Amniotic epithelial cell (primary cell): ENCODE measurements around the gene SUPT5H.
A peak's percentile ranks its signal among the peaks of the same experiment; 100 is the strongest.

Source experiments
- DNase-seq: peaks from one replicate; pipeline ENCODE4 v3.0.0-alpha.2; 2010; ENCODE audit warnings: low read depth

The SUPT5H gene

GRCh38 chr19:39445196-39446111 lies at the start of gene SUPT5H:
SUPT5H (plus strand) TSS chr19:39445582; CDS start chr19:39445891, 309 bp downstream.
- peak; percentile 97 for DNase-seq

- DNase-seq = peak; percentile 69
Measured at GRCh38 chr19:39397360-39398296, 47.8 kb upstream of the SUPT5H start.

GRCh38 chr19:39398297-39398864 lies 47.0 kb upstream of the SUPT5H start:
- DNase-seq = peak; percentile 86

GRCh38 chr19:39399668-39400050 lies 45.7 kb upstream of the SUPT5H start:
- DNase-seq = no peak

GRCh38 chr19:39400061-39400460 lies 45.3 kb upstream of the SUPT5H start:
- DNase-seq = no peak

GRCh38 chr19:39401070-39401548 lies 44.3 kb upstream of the SUPT5H start:
- no peak for DNase-seq

- peak; percentile 84 for DNase-seq
Measured at GRCh38 chr19:39401549-39402345, 43.6 kb upstream of the SUPT5H start.

- DNase-seq = peak; percentile 88
Measured at GRCh38 chr19:39402346-39403300, 42.8 kb upstream of the SUPT5H start.

- peak; percentile 97 for DNase-seq
Measured at GRCh38 chr19:39403331-39404312, 41.8 kb upstream of the SUPT5H start.

DNA sequence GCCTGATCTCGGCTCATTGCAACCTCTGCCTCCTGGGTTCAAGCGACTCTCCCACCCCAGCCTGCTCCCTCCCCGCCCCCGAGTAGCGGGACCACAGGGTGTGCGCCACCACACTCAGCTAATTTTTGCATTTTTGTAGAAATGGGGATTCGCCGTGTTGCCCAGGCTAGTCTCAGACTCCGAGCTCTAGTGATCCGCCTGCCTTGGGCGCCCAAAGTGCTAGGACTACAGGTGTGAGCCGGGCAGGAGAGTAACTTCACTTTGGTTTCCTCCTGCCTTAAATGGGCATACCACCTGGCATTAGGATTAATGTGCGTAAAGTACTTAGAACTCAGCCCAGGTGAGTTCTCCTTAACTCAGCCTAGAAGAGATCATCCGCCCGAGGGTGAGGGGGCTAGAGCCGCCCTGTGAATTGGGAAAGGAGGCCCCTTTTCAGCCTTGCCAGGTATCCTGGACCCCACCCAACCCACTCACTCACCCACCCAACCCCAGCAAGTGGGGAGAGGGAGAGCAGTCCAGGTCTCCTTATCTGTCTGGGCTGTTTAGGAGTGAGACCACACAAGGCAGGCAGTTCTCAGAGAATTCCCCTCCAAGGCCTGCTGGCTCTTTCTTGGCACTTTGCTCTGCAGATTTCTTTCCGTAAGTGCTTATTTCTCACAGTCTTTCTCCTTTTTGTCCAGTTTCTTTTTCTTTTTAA lies 40.0 kb upstream of the SUPT5H start:
- DNase-seq = no peak

DNA sequence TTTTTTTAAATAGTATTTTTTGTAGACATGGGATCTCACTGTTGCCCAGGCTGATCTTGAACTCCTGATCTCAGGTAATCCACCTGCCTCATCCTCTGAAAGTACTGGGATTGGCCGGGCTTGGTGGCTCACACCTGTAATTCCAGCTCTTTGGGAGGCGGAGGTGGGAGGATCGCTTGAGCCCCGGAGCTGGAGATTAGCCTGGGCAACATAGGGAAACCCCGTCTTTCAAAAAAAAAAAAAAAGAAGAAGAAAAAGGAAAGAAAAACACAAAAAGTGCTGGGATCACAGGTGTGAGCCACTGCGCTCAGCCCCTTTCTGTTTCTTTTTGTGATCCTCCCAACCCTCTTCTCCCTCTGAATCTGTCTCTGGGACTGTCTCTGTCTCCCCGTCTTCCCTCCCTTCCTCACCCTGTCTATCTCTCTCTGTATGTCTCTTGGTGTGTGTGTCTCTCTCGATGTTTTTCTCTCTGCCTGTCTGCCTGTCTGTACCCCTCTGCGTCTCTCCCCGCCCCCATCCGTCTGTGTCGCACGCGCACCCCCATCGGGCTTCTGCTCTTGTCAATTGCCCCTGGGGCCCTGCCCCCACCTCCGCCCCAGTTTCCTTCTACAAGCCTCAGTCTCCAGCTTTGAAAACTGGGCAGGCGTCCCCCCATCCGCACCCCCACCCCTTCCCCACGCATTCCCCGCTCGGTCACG lies 39.3 kb upstream of the SUPT5H start:
- no peak for DNase-seq

- peak; percentile 74 for DNase-seq
Measured at GRCh38 chr19:39406656-39407409, 38.5 kb upstream of the SUPT5H start, which contains the start of gene ZFP36. ZFP36 (plus strand) TSS chr19:39406847; CDS start chr19:39406905, 58 bp downstream.

- no peak for DNase-seq
Measured at GRCh38 chr19:39407410-39407659, 38.0 kb upstream of the SUPT5H start.

GRCh38 chr19:39407660-39408391 lies 37.6 kb upstream of the SUPT5H start:
- no peak for DNase-seq

GRCh38 chr19:39408392-39409207 lies 36.8 kb upstream of the SUPT5H start:
- no peak for DNase-seq
